SK-N-SH (cell line): ENCODE data around the gene ETDC.

Experiments used
- RCOR1 ChIP-seq: fragments of 150-350 bp; IDR thresholded peaks from 2 replicates; pipeline ENCODE4 v1.6.1; 2017; ENCODE audit warnings: antibody characterized with exemption, low read length
- TF ChIP-seq, protein P1 (sequence below): fragments of 200-600 bp; sonication (generic); IDR thresholded peaks from 2 replicates; pipeline ENCODE4 v1.6.1; 2017; ENCODE audit warnings: antibody characterized with exemption, mild to moderate bottlenecking, moderate library complexity

DNA sequence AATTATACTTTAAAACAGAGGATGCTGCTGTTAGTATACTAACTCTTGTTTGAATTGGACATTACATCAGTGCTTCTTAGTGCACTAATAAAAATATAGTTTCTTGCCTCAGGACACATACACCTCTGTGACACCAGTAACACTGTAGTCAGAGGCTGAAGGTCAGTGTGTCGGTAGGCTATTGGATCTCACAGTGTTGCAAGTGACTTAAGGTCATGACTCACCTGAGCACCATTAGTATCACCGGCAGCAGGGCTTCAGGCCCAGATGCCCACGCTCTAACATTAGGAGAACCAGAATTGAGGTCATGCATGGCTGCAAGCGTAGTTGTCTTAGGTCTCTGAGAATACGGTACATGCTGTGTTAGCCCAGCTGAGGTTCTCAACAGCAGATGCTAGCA lies 15.2 kb downstream of the ETDC start:
- TF ChIP-seq, protein P1, sequence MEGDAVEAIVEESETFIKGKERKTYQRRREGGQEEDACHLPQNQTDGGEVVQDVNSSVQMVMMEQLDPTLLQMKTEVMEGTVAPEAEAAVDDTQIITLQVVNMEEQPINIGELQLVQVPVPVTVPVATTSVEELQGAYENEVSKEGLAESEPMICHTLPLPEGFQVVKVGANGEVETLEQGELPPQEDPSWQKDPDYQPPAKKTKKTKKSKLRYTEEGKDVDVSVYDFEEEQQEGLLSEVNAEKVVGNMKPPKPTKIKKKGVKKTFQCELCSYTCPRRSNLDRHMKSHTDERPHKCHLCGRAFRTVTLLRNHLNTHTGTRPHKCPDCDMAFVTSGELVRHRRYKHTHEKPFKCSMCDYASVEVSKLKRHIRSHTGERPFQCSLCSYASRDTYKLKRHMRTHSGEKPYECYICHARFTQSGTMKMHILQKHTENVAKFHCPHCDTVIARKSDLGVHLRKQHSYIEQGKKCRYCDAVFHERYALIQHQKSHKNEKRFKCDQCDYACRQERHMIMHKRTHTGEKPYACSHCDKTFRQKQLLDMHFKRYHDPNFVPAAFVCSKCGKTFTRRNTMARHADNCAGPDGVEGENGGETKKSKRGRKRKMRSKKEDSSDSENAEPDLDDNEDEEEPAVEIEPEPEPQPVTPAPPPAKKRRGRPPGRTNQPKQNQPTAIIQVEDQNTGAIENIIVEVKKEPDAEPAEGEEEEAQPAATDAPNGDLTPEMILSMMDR: no peak
- no peak for TF ChIP-seq RCOR1
